ENCODE measurements around the gene MEGF6. TPM values are rescaled to one million over a fixed set of nuclear protein-coding genes. Genes with fewer than 3 reads are reported as not detected.

MEGF6 gene
- total RNA-seq, 4 donors from 2014 or later, result 0.88 to 69.0 (median 36.9) TPM

- no peaks in the 10 kb centered on the region for H3K36me3 ChIP-seq
- H3K4me3 ChIP-seq, result no peak overlapping the region
- no peaks in the 10 kb centered on the region for H3K4me1 ChIP-seq
- no peak overlapping the region for H3K27ac ChIP-seq
- H3K27me3 ChIP-seq, result no peaks in the 10 kb centered on the region
- no peaks in the 10 kb centered on the region for H3K9me3 ChIP-seq
- intact Hi-C loops (cut with DNase I; ENCODE audit: low total_unique reads), result no loop called here
- TF ChIP-seq POLR2A (IDR thresholded peaks at IDR 0.05), result no peak
- TF ChIP-seq, protein P1, sequence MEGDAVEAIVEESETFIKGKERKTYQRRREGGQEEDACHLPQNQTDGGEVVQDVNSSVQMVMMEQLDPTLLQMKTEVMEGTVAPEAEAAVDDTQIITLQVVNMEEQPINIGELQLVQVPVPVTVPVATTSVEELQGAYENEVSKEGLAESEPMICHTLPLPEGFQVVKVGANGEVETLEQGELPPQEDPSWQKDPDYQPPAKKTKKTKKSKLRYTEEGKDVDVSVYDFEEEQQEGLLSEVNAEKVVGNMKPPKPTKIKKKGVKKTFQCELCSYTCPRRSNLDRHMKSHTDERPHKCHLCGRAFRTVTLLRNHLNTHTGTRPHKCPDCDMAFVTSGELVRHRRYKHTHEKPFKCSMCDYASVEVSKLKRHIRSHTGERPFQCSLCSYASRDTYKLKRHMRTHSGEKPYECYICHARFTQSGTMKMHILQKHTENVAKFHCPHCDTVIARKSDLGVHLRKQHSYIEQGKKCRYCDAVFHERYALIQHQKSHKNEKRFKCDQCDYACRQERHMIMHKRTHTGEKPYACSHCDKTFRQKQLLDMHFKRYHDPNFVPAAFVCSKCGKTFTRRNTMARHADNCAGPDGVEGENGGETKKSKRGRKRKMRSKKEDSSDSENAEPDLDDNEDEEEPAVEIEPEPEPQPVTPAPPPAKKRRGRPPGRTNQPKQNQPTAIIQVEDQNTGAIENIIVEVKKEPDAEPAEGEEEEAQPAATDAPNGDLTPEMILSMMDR (IDR thresholded peaks at IDR 0.05), result no peak
- DNase-seq, result peak in 1 of 2 donors; percentile 47
These were observed 109.3 kb downstream of the MEGF6 start for GRCh38 chr1:3501856-3502640.

GRCh38 chr1:3501437-3501836 is 109.9 kb downstream of the MEGF6 start:
- H3K36me3 ChIP-seq, result no peaks in the 10 kb centered on the region
- no peaks in the 10 kb centered on the region for H3K9me3 ChIP-seq
- no peaks in the 10 kb centered on the region for H3K4me1 ChIP-seq
- no peak overlapping the region for H3K4me3 ChIP-seq
- no peaks in the 10 kb centered on the region for H3K27me3 ChIP-seq
- intact Hi-C loops (cut with DNase I; ENCODE audit: low total_unique reads), result no loop called here
- no peak for DNase-seq
- no peak for TF ChIP-seq POLR2A (IDR thresholded peaks at IDR 0.05)
- TF ChIP-seq, protein P1 (IDR thresholded peaks at IDR 0.05), result no peak
- no peak overlapping the region for H3K27ac ChIP-seq

- intact Hi-C loops (cut with DNase I; ENCODE audit: low total_unique reads), result no loop called here
These were observed 111.0 kb downstream of the MEGF6 start for GRCh38 chr1:3500265-3500835.

DNA sequence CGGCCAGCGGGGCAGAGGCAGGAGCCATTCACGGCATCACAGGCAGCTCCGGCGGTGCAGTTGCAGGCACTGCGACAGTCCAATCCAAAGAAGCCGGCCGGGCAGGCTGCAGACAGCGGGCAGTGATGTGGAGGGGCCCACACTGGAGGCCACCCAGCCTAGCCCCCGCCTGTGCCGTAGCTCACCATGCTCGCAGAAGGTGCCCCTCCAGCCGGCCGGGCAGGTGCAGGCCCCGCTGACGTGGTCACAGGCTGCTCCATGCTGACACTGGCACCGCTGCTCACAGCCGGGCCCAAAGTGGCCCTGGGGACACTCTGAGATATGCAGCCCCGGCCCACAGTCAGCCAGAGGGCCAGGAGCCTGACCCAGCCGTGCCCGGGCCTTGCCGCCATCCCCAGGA is 111.7 kb downstream of the MEGF6 start:
- no peaks in the 10 kb centered on the region for H3K27me3 ChIP-seq
- no peak for TF ChIP-seq POLR2A (IDR thresholded peaks at IDR 0.05)
- TF ChIP-seq, protein P1 (IDR thresholded peaks at IDR 0.05), result no peak
- no peak overlapping the region for H3K27ac ChIP-seq
- no peaks in the 10 kb centered on the region for H3K36me3 ChIP-seq
- no peak overlapping the region for H3K4me3 ChIP-seq
- no peaks in the 10 kb centered on the region for H3K9me3 ChIP-seq
- DNase-seq, result no peak
- intact Hi-C loops (cut with DNase I; ENCODE audit: low total_unique reads), result no loop called here
- no peaks in the 10 kb centered on the region for H3K4me1 ChIP-seq

More at GRCh38 chr1:3500265-3500835, 111.0 kb downstream of the MEGF6 start:
- Histone ChIP-seq H3K36me3 (no peaks in the 10 kb centered on the region), H3K9me3 (no peaks in the 10 kb centered on the region), H3K4me1 (no peaks in the 10 kb centered on the region), H3K27me3 (no peaks in the 10 kb centered on the region), H3K4me3 (no peak overlapping the region), H3K27ac (no peak overlapping the region)
- no peak for DNase-seq
- TF ChIP-seq, protein P1 (IDR thresholded peaks at IDR 0.05), result no peak
- no peak for TF ChIP-seq POLR2A (IDR thresholded peaks at IDR 0.05)

- H3K4me1 ChIP-seq, result no peaks in the 10 kb centered on the region
- DNase-seq, result no peak
- no peaks in the 10 kb centered on the region for H3K27me3 ChIP-seq
- TF ChIP-seq POLR2A (IDR thresholded peaks at IDR 0.05), result no peak
- intact Hi-C loops (cut with DNase I; ENCODE audit: low total_unique reads), result no loop called here
- H3K4me3 ChIP-seq, result no peak overlapping the region
- H3K9me3 ChIP-seq, result no peaks in the 10 kb centered on the region
- H3K36me3 ChIP-seq, result no peaks in the 10 kb centered on the region
- H3K27ac ChIP-seq, result no peak overlapping the region
These were observed 112.3 kb downstream of the MEGF6 start for GRCh38 chr1:3498986-3499385.

Data from uterus (tissue), 4 donors.